Measurements from ENCODE around the gene TMEM236. TPM values are rescaled to one million over a fixed set of nuclear protein-coding genes. Genes with fewer than 3 reads are reported as not detected.

The TMEM236 gene
- polyA plus RNA-seq, 2 of the 4 experiments (the other 2 are of a cell fraction) = 0.06 to 0.09 TPM

DNA sequence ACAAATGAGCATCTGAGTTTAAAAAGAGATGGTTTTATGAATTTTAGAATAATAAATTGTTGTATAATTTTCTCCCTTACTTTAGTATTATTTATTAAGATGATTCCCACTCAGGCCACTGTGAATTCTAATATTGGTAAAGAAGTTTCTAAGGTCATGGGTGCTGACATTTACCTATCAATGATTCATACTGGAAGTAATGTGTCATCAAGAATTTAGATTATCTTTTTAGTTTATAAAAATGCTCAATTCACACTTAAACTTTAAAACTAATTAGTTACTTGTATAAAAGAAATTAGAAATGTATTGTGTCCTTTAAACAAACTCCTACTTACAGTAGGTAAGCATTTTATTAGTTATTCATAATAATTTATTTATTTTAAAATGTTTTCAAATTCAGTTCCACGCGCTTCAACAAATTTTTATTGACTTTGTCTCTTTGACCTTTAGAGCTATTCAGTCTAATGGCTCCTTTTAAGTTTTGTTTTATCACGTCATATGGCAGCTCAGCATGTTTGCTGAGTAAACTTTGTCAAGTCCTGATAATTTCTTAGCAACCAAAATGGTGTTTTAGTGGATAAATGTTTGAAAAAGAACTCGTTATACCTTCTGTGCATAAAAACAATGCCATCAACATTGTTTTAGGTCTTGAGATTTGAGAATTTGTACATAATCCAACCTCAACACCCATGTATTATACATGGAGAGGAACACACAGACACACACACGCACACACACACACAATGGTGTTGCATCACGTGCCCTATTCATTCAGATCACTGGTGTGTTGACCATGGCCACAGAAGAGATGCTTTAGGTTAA is 42.0 kb downstream of the TMEM236 start:
- Histone ChIP-seq H3K27ac (peak overlapping the region; percentile 73 to 80; a peak in 5 of 6 replicates), H3K4me3 (no peak overlapping the region), H3K4me1 (peaks cover 44% of the 10 kb centered on the region), H3K9me3 (no peaks in the 10 kb centered on the region; the same call in 2 of the 3 replicates), H3K4me2 (peak overlapping the region; percentile 65)
- ChIA-PET CTCF (interaction anchor here (1.1 to 1.8 kb wide), 5 partner anchors 12 to 422 kb away, joined by 3 to 8 read pairs (median 4); no protein-coding TSS in a partner anchor), POLR2A (interaction anchor here (0.7 to 1.4 kb wide), 2 partner anchors 150 to 667 kb away, joined by 3 to 5 read pairs; partner anchors contain the start of gene STAM)
- WGBS (ENCODE audit: missing lambda C conversion rate) = 16% methylated on average over 6 of the region's 6 CpGs
- ATAC-seq (peak; percentile 76 to 80; a peak in 5 of 6 replicates), FAIRE-seq (peak; percentile 96), DNase-seq (ENCODE audit: low read depth in 1 of 2, low spot score in 1 of 2) (peak; percentile 33 to 79)
- TF ChIP-seq, protein P1, sequence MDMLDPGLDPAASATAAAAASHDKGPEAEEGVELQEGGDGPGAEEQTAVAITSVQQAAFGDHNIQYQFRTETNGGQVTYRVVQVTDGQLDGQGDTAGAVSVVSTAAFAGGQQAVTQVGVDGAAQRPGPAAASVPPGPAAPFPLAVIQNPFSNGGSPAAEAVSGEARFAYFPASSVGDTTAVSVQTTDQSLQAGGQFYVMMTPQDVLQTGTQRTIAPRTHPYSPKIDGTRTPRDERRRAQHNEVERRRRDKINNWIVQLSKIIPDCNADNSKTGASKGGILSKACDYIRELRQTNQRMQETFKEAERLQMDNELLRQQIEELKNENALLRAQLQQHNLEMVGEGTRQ (IDR thresholded peaks at IDR 0.05) = peak; percentile 79
- no peak for TF ChIP-seq RCOR1 (IDR thresholded peaks at IDR 0.05; ENCODE audit: low read depth, low read length)
- peak; percentile 30; the same call in 1 of the 2 replicates for TF ChIP-seq HOXB13 (CRISPR knock-in tag; IDR thresholded peaks at IDR 0.05; ENCODE audit: low read depth)
- no peak for TF ChIP-seq KDM1A (IDR thresholded peaks at IDR 0.05; ENCODE audit: low read depth)
- TF ChIP-seq EP300 (IDR thresholded peaks at IDR 0.05) = peak in 1 of 2 experiments; percentile 62; a peak in 1 of 5 replicates
- TF ChIP-seq, protein P2, sequence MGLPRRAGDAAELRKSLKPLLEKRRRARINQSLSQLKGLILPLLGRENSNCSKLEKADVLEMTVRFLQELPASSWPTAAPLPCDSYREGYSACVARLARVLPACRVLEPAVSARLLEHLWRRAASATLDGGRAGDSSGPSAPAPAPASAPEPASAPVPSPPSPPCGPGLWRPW (IDR thresholded peaks at IDR 0.05) = no peak
- TF ChIP-seq, protein P3, sequence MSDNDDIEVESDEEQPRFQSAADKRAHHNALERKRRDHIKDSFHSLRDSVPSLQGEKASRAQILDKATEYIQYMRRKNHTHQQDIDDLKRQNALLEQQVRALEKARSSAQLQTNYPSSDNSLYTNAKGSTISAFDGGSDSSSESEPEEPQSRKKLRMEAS (IDR thresholded peaks at IDR 0.05) = no peak; the same call in 1 of the 2 replicates
- no peak for TF ChIP-seq CHD4 (IDR thresholded peaks at IDR 0.05; ENCODE audit: borderline replicate concordance)
- TF ChIP-seq, protein P4, sequence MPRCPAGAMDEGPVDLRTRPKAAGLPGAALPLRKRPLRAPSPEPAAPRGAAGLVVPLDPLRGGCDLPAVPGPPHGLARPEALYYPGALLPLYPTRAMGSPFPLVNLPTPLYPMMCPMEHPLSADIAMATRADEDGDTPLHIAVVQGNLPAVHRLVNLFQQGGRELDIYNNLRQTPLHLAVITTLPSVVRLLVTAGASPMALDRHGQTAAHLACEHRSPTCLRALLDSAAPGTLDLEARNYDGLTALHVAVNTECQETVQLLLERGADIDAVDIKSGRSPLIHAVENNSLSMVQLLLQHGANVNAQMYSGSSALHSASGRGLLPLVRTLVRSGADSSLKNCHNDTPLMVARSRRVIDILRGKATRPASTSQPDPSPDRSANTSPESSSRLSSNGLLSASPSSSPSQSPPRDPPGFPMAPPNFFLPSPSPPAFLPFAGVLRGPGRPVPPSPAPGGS (IDR thresholded peaks at IDR 0.05) = 0 out of 3 replicates have a peak, but pooled peaks have one; percentile 49
- TF ChIP-seq GATA3 (IDR thresholded peaks at IDR 0.05; ENCODE audit: borderline replicate concordance) = peak; percentile 90
- TF ChIP-seq ZFP36 (IDR thresholded peaks at IDR 0.05; ENCODE audit: borderline replicate concordance, partially characterized antibody) = peak; percentile 19
- peak; percentile 39 for TF ChIP-seq MAFK (IDR thresholded peaks at IDR 0.05; ENCODE audit: partially characterized antibody)
- TF ChIP-seq FOSL2 (IDR thresholded peaks at IDR 0.05) = peak; percentile 58
- TF ChIP-seq FOSL2 (CRISPR knock-in tag; IDR thresholded peaks at IDR 0.05) = peak; percentile 71
- peak; percentile 32 to 63; a peak in 4 of 5 replicates for TF ChIP-seq JUN (IDR thresholded peaks at IDR 0.05)
- peak; percentile 88 for TF ChIP-seq JUNB (IDR thresholded peaks at IDR 0.05)
- TF ChIP-seq CEBPB (IDR thresholded peaks at IDR 0.05) = peak in 1 of 2 experiments; percentile 13; a peak in 1 of 4 replicates
- no peak for TF ChIP-seq HOXA7 (CRISPR knock-in tag; IDR thresholded peaks at IDR 0.05)

DNA sequence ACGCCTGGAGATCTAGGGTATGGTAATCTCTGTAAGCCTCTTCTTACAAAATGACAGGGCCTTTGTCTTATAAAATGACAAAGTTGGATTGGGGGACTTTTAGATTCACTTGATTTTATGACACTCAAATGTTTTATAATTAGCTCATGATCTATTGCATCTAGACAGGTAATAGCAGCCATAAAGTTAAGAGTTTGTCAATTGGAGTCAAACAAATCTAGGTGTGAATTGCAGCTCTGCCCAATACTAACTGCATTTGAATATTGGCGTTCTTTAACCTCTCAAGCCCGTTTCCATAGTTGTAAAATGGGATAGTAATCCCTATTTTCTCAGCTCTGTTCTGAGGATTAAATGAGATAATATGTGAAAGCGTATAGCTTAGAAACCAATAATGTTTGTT is 43.1 kb downstream of the TMEM236 start:
- H3K4me3 ChIP-seq = no peak overlapping the region
- TF ChIP-seq EHMT2 (IDR thresholded peaks at IDR 0.05; ENCODE audit: low read depth) (no peak), BHLHE40 (IDR thresholded peaks at IDR 0.05; ENCODE audit: low read depth, low read length) (no peak)
- peak overlapping the region; percentile 63 to 80; a peak in 5 of 6 replicates for H3K27ac ChIP-seq
- WGBS (ENCODE audit: missing lambda C conversion rate) = 87% methylated on average over 4 of the region's 4 CpGs
- no peak overlapping the region for H3K4me2 ChIP-seq
- CTCF ChIA-PET = interaction anchor here (0.8 to 1.9 kb wide), 7 partner anchors 10 to 421 kb away, joined by 3 to 5 read pairs (median 4); no protein-coding TSS in a partner anchor
- DNase-seq (ENCODE audit: low read depth in 1 of 2, low spot score in 1 of 2) (no peak), FAIRE-seq (no peak), ATAC-seq (no peak)
- no peaks in the 10 kb centered on the region; the same call in 2 of the 3 replicates for H3K9me3 ChIP-seq
- H3K4me1 ChIP-seq = peaks cover 42% of the 10 kb centered on the region
- POLR2A ChIA-PET = interaction anchor here (1.4 kb wide), 1 partner anchor 151 kb away, joined by 5 read pairs; the partner anchor contains the start of gene STAM

Data from A549 (cell line).